ENCODE results near the gene TMEM108.
"Not testable (repeated sequence)": the region's sequence is repeated elsewhere in the genome, so short reads cannot be mapped to it uniquely, and the experiment has no call there.

TMEM108 gene

DNA sequence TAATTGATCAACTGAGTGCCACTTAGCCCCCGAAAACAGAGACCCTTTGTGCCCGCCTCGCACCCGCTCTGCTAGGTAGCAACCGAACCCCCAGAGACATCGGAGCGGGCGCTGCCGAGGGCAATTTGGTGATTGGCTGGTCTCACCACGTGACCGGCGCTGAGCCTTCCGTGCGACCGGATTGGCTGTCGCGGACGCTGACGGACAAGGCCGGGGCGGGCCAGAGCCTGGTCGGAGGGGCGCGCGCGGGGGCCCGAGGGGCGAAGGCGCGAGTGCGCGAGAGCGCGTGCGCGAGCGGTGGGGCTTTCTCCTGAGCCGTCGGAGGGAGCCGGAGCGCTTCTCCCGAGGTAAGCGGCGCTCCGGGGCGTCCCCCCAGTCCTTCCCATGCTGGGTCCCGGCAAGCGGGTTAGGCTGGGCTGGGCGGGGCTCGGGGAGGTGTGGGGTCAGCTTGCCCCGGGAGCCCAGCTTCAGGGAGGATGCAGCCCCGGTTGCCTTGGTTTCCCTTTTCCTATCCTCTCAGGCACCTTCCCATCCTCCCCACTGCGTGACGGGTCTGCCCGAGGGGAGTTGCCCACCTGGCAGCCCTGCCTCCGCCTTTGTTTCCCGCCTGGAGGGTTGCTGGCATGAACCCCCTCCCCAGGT lies at the start of gene TMEM108:
Gene TMEM108 (plus strand): TSS at position 303 of the 642 bp plus-strand sequence.
- in situ Hi-C loops (cut with HindIII; ENCODE audit: low sequenced_read_pairs), result no loop called here

DNA sequence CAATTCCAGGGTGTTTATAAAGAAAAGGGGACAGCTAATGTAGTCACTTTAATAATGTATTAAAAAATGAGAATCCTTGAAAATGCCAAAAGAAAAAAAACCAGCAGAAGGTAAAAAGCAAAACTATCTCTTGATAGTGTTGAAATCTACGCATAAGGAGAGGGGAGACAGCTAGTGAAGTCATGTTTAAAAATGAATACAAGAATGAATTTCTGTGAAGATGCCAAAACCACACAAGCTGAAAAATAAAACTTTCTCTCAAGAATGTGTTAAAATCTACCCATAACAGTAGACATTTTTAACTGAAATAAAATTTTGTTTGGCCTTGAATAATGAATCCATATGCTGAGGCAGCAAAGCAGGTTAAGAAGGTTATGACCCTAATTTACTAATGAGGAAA lies 42.2 kb upstream of the TMEM108 start:
- in situ Hi-C loops (cut with HindIII; ENCODE audit: low sequenced_read_pairs), result no loop called here

DNA sequence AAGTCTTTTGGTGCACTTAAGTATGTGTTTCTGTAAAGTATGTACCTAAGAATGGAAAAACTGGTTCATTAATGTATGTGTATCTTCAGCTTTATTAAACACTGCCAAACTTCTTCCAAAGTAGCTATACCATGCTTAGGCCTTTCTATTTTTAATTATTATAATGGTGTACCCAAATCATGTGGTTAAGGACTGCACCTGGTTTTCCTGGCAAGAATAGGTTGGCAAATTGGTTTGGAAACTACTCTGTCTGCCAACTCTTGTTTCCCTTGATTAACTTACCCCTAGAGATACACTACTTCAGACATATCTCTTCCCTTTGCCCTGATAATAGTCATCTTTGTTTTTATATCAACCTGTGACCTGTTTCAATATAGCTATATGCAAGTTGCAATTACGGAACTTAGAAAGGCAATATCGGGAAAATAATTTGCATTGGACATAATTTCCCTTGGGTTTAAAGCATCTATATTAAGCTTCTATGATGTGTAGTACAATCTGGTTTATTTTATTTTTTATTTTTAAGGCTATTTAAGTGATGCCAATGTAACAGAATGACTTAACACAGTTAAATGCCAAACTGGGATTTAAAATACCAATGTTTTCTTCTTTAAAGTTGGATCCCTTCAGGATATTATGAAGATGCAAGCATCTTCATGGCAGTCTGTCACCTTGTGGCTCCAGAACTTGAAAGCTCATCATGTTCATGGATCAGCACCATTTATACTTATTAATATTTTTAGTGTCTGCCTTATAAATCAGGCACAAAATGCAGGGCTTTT lies 40.6 kb upstream of the TMEM108 start:
- in situ Hi-C loops (cut with HindIII; ENCODE audit: low sequenced_read_pairs), result no loop called here

DNA sequence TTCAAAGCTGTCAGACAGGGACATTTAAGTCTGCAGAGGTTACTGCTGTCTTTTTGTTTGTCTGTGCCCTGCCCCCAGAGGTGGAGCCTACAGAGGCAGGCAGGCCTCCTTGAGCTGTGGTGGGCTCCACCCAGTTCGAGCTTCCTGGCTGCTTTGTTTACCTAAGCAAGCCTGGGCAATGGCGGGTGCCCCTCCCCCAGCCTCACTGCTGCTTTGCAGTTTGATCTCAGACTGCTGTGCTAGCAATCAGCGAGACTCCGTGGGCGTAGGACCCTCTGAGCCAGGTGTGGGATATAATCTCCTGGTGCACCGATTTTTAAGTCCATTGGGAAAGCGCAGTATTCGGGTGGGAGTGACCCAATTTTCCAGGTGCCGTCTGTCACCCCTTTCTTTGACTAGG lies 33.2 kb upstream of the TMEM108 start:
- in situ Hi-C loops (cut with HindIII; ENCODE audit: low sequenced_read_pairs), result not testable (repeated sequence)

DNA sequence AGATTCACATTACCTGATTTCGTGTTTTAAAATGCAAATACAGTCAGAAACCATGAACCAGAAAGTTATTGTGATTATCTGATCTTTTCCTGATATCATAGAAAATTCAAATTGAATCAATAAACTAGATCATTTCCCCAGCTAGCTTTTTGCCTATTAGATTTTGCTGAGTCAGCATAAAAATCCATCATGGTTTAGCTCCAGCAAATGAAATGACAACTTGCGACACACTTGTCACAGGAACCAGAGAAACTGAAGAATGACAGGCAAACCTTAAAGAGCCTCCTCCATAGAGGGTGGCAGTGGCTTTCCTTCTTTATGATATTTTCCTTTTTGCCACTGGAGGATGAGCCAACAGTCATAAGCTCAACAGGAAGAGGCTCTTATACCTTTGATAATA lies 30.6 kb upstream of the TMEM108 start:
- in situ Hi-C loops (cut with HindIII; ENCODE audit: low sequenced_read_pairs), result no loop called here

DNA sequence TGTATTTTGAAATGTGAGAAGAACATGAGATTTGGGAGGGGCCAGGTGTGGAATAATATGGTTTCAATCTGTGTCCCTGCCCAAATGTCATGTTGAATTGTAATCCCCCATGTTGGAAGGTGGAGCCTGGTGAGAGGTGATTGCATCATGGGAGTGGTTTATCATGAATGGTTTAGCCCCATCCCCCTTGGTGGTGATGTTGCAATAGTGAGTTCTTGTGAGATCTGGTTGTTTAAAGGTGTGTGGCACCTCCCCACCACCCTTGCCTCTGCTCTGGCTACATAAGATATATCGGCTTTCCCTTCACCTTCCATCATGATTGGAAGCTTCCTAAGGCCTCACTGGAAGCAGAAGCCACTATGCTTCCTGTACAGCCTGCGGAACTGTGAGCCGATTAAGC lies 23.9 kb upstream of the TMEM108 start:
- in situ Hi-C loops (cut with HindIII; ENCODE audit: low sequenced_read_pairs), result loop anchor here (5.0 kb wide), 1 partner anchor 37 kb away; no protein-coding TSS in a partner anchor

DNA sequence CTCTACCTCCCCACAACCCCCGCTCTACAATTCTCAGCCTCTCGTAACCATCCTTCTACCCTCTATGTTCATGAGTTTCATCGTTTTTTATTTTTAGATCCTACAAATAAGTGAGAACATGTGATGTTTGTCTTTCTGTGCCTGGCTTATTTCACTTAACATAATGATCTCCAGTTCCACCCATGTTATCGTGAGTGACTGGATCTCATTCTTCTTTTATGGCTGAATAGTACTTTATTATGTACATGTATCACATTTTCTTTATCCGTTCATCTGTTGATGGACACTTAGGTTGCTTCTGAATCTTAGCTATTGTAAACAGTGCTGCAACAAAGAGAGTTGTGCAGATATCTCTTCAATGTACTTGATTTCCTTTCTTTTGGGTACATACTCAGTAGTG lies 22.6 kb upstream of the TMEM108 start:
- in situ Hi-C loops (cut with HindIII; ENCODE audit: low sequenced_read_pairs), result not testable (repeated sequence)

DNA sequence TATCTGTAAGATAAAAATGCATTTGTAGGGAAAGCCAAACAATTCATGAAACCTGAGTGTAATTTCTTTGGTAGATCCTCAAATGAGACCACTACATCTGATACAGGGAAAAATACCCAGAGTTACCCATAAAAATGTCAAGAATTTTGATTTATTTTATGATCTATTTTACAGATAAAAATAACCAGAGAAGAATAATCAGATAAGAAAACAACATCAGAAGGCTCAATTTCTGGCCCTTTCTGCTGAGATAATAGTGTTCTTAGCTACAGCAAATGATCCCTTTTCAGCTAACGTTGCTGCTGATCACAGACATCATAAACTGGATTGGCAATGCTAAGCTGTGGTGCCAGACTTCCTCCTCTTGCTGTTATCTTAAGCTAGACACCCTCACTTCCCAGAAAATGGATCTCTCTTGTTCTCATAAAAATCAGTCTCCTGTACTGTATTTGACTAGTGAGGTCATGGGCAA lies 21.3 kb upstream of the TMEM108 start:
- in situ Hi-C loops (cut with HindIII; ENCODE audit: low sequenced_read_pairs), result no loop called here

DNA sequence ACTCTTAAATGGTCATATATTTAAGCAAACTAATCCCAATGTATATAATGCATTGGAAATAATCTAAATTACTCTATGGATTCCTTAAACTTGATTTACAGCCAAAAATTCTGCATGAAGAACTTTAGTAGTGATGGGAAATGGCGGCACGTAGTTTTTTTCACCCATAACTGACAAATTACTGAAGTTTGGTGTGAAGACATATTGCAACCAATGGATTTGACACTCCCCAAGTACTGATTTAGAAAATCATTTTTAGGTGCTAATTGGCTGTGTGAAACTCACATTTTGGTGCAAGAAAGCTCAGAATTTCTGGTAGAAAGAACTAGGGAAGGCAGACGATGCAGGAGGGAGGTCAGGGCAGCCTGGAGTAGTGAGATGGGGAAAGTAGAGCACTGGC lies 19.3 kb upstream of the TMEM108 start:
- in situ Hi-C loops (cut with HindIII; ENCODE audit: low sequenced_read_pairs), result no loop called here

DNA sequence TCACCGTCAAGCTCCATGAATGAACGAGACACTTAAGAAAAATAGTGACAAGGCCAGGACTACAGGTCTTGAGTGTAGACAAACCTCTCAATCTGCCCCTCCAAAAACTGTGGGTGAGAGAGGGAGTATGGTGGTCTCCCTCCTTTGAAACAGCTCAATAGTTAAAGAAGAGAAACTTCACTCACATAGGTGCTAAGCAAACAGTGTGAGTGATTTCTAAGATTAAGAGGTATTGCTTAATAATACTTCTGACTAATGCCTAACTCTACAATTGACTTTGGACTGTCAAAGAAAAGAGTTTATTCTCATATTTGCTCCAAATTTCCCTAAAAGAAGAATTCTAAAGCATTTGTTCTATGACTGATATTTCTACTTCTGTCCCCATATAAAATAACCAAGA lies 17.0 kb upstream of the TMEM108 start:
- in situ Hi-C loops (cut with HindIII; ENCODE audit: low sequenced_read_pairs), result no loop called here

DNA sequence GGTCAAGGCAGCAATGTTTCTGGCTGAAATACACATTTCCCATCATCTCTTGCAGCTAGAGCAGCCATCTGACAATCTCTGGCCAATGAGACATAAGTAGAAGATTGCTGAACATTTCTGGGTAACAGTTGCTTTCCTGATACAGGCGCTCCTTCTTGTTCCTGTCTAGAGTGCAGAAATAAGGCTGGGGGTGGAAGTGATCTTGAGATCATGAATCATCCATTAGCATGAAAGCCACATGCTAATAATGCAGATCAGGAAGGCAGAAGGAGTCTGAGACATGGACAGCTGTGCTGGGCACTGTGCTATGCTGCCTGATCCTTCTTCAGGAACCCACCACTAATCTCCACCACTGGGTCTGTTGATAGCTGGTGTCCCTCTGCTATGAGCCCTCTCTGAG lies 14.8 kb upstream of the TMEM108 start:
- in situ Hi-C loops (cut with HindIII; ENCODE audit: low sequenced_read_pairs), result no loop called here

DNA sequence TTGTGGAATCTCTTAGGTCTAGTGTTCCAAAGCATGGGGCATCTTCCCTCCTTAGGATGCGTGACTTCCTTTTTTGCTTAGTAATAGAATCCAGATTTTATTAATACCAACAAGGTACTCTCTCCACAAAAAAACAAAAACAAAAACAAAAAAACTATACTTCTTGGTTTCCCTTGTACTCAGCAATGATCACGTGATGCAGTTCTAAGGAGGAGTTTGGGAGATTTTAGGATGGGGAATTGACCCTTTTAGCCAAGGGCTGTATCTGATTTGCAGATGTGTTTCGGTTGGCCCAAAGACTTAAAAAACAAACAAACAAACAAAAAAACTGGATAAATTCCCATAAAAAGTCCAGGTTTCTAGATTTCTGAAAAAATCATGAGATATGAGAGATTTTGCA lies 12.6 kb upstream of the TMEM108 start:
- in situ Hi-C loops (cut with HindIII; ENCODE audit: low sequenced_read_pairs), result no loop called here

DNA sequence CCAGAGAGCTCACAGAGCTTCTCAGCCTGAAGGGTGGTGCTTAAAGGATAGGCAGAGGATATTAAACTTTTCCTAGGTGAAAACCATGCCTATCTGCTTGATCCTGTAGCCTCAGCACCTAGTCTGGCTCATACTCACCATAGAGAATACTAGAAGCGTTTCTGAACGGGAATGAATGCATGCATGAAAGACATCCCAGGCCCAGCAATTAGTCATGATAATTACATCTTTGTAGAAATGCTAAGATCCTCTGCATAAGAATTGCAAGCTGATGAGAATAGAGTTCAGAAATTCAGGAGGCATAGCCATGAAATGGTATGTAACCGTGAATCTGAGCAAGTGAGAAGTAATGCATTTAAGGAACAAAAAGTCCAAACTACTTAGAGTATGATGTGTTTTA lies 5.9 kb upstream of the TMEM108 start:
- in situ Hi-C loops (cut with HindIII; ENCODE audit: low sequenced_read_pairs), result no loop called here

DNA sequence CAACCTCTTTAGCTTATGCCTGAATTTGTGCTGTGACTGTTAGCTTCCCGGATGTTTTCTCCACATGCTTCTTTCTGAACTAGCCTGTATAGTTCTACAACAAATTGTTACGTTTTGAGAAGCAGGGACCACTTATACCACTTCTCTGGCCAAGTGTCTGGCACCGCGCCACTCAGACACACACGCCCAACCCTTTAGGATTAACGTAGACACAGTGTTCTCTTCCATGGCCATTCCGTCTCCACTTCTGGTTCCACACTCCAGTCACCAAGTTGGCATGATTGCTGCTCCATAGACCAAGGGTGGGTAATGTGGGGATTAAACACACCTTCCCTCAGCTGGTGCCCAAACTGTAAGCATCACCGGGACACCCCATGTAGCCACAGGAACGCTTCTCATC lies 755 bp upstream of the TMEM108 start:
- in situ Hi-C loops (cut with HindIII; ENCODE audit: low sequenced_read_pairs), result no loop called here

DNA sequence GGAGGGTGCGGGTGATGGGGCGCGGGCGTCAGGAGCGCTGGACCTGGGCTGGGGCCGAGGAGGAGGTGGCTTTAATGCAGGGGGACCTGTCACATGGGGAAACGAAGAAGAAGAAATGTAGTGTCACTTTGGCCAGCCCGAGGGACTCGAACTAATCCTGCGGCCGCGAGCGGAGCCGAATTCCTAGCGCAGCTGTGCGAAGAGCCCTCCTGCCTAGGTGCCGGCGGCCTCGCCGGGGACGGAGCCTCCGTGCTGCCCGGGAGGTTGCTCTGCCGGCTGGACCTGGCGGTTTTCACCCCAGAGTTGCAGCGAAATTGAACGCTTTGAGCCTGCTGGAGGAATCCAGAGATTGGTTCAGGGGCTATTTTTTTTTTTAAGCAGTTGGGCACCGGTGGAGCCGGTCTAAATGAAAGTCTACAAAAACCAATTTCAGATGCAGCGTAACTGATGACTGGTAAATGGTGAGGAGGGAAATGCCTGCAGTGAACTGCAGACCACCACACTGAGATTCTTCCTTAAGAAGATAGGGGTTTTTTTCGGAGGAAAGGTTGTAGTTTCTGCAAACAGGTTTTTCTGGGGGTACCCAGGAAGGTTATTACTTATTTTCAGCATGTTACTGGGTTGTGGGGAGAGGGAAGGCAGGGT lies 662 bp downstream of the TMEM108 start:
- in situ Hi-C loops (cut with HindIII; ENCODE audit: low sequenced_read_pairs), result no loop called here

DNA sequence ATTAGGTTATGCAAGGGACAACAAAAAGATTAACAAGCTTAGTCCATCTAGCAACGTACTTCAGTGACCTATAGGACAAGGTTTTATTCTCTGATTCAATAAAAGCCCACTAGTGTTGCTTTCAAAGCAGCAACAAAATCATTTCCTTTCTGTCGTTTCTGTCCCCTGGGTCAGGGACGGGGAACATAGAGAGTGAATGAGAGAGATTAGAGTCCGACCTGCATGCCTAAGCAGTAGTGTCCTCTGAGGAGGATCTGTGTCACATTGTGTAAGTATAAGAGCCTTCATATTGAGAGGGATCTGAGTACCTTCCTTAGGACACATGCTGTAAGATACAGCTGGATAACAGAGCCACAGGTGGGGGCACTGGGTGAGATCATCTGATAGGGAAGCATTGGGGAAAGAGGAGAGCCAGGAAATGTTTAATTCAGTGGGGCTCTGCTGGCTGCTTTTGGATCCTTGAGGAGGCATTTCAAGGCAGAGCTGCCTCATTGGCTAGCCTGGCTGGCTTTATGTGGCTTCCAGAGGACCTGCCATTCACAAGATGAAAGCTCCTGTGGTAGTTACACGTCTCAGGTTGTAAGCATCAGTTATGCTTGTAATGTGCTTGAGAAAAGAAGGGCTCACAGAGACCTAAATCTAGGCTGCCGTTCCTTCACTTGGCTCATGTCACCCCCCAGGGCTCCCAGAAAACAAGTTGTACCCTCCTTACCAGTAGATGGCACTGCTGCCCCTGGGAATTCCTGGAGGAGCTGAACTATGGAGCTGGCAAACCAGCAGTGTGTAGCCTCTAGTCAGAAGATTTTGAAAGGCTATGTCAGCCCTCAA lies 2.7 kb downstream of the TMEM108 start:
- in situ Hi-C loops (cut with HindIII; ENCODE audit: low sequenced_read_pairs), result no loop called here

DNA sequence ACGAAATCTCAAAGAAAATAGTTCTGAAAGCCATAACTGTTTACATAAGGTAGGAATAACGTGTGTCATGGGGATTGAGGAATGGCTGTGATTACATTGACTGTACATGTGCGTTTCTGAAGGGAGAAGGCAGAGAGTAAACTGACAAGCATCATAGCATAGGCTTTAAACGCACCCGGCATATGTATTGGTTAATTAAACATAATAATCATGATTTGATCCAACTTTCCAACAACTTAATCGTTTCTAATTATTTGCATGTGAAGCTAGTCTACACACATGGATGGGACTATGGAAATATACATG lies 3.3 kb downstream of the TMEM108 start:
- in situ Hi-C loops (cut with HindIII; ENCODE audit: low sequenced_read_pairs), result no loop called here

DNA sequence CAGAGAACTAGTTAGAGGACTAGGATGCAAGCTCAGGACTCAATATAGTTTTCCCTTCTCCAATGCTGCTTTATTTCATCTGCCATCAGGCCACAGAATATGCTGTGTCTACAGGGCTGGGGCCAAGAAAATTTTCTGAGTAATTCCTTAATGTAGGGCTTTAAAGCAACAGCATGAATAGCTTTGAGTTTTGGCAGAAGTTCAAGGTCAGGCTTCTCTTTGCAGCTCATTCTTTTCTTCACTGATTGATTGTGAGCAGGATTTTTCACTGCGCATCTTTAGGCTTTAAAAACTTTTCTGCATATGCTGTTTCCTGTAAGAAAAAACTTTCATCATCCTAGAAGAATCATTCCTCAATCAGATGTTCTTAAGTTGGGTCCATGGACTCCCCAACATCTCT lies 4.6 kb downstream of the TMEM108 start:
- in situ Hi-C loops (cut with HindIII; ENCODE audit: low sequenced_read_pairs), result no loop called here

DNA sequence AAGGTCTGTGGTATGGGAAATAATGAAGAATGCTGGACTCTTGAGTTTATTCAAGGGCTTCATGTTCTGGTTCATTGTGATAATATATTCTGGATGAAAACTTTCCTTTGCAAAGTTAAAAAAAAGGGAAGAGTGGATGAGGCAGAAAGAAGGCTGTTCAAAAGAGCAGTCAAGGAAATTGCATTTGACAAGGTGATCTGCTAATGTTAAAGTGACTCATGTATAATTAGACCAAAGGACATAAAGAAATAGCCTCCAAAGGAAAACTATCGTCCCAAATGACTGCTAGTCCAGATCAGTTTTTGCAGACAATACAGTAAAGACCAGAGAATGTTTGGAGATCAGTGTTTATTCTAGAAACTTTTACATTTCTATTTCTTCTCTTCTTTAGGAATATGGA lies 9.8 kb downstream of the TMEM108 start:
- in situ Hi-C loops (cut with HindIII; ENCODE audit: low sequenced_read_pairs), result no loop called here

DNA sequence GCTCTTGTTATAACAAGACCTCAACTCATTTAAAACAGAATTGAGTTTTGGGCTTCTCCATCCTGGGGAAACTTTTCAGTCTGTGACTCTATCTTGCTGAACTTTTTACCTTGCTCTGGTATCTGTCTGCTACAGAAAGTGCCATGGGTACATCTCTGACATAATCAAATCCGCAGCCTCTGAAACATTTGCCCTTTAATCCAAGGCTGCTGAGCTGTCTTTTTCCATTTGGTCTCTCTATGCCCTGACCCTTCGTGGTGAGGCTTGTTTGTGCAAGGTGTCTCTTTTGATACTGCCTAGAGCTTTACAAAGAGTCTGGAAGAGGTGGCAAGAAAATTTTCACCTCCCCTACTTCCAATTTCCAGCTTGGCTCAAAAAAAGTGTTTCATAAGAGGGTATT lies 11.3 kb downstream of the TMEM108 start:
- in situ Hi-C loops (cut with HindIII; ENCODE audit: low sequenced_read_pairs), result no loop called here

DNA sequence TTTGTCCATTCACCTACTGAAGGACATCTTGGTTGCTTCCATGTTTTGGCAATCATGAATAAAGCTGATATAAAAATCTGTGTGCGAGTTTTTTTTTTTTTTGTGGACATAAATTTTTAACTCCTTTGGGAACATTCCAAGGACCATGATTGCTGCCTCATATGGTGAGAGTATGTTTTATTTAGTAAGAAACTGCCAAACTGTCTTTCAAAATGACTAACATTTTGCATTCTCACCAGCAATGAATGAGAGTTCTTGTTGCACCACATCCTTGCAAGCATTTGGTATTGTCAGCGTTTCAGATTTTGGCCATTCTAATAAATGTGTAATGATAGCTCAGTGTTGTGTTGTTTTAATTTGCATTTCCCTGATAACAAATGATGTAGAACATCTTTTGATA lies 12.7 kb downstream of the TMEM108 start:
- in situ Hi-C loops (cut with HindIII; ENCODE audit: low sequenced_read_pairs), result no loop called here

All from endothelial cell of hepatic sinusoid (primary cell).